Measurements from ENCODE around the gene VPS72. TPM values are rescaled to one million over a fixed set of nuclear protein-coding genes. Genes with fewer than 3 reads are reported as not detected.

Gene VPS72
- total RNA-seq, 1 experiment from 2014 or later: 80.1 TPM

GRCh38 chr1:151175863-151176262 is 14.1 kb downstream of the VPS72 start, which contains the start of gene TMOD4:
Gene TMOD4 (minus strand): TSS chr1:151175981. CDS start chr1:151174875, 1,106 bp downstream.
- no TSS peak for BruUV-seq (replicated peaks)

GRCh38 chr1:151175041-151175741 is 14.8 kb downstream of the VPS72 start:
- Mint-ChIP-seq H3K27me3 (ENCODE audit: insufficient read depth, unreplicated experiment) (no peaks in the 10 kb centered on the region), H3K27ac (ENCODE audit: unreplicated experiment) (no peak overlapping the region), H3K4me1 (ENCODE audit: low read depth, unreplicated experiment) (no peaks in the 10 kb centered on the region), H3K4me3 (ENCODE audit: unreplicated experiment) (no peak overlapping the region), H3K9me3 (ENCODE audit: unreplicated experiment) (no peaks in the 10 kb centered on the region), H3K36me3 (ENCODE audit: insufficient read depth, unreplicated experiment) (peaks cover 34% of the 10 kb centered on the region)
- H3K27me3 ChIP-seq (replicated peaks; ENCODE audit: control insufficient read depth, insufficient read depth, low read length): no peaks in the 10 kb centered on the region
- ChIA-PET POLR2A (no interaction called here), CTCF (interaction anchor here (0.9 kb wide), 1 partner anchor 14 kb away, joined by 3 read pairs; the partner anchor contains the start of gene VPS72)
- H3K36me3 ChIP-seq (ENCODE audit: control insufficient read depth, insufficient read depth, low read length): peaks cover 2% of the 10 kb centered on the region; the same call in 1 of the 2 replicates
- H3K4me3 ChIP-seq (ENCODE audit: low read depth, low read length): no peak overlapping the region
- DNase-seq: no peak
- no peaks in the 10 kb centered on the region for H3K4me1 ChIP-seq
- intact Hi-C loops (cut with micrococcal nuclease; ENCODE audit: unreplicated experiment): no loop called here
- BruUV-seq (replicated peaks): no TSS peak
- no peaks in the 10 kb centered on the region for H3K9me3 ChIP-seq
- TF ChIP-seq CTCF (IDR thresholded peaks at IDR 0.05; ENCODE audit: insufficient read depth in 1 of 2, low read depth in 1 of 2, low read length in 1 of 2, severe bottlenecking in 1 of 2, unreplicated experiment in 1 of 2): no peak

More at GRCh38 chr1:151175863-151176262, 14.1 kb downstream of the VPS72 start, which contains the start of gene TMOD4:
- Mint-ChIP-seq H3K36me3 (ENCODE audit: insufficient read depth, unreplicated experiment) (peaks cover 34% of the 10 kb centered on the region), H3K4me1 (ENCODE audit: low read depth, unreplicated experiment) (no peaks in the 10 kb centered on the region), H3K27me3 (ENCODE audit: insufficient read depth, unreplicated experiment) (no peaks in the 10 kb centered on the region), H3K27ac (ENCODE audit: unreplicated experiment) (no peak within 1 kb of the TSS), H3K9me3 (ENCODE audit: unreplicated experiment) (no peaks in the 10 kb centered on the region), H3K4me3 (ENCODE audit: unreplicated experiment) (no peak within 1 kb of the TSS)
- POLR2A ChIA-PET: no interaction called here
- peaks cover 2% of the 10 kb centered on the region; the same call in 1 of the 2 replicates for H3K36me3 ChIP-seq (ENCODE audit: control insufficient read depth, insufficient read depth, low read length)
- no peaks in the 10 kb centered on the region for H3K4me1 ChIP-seq
- H3K9me3 ChIP-seq: no peaks in the 10 kb centered on the region
- intact Hi-C loops (cut with micrococcal nuclease; ENCODE audit: unreplicated experiment): no loop called here
- TF ChIP-seq CTCF (IDR thresholded peaks at IDR 0.05; ENCODE audit: insufficient read depth in 1 of 2, low read depth in 1 of 2, low read length in 1 of 2, severe bottlenecking in 1 of 2, unreplicated experiment in 1 of 2): peak; percentile 57 to 67
- CTCF ChIA-PET: interaction anchor here (0.9 to 1.0 kb wide), 2 partner anchors 14 to 76 kb away, joined by 3 to 4 read pairs; partner anchors contain the start of gene VPS72
- H3K4me3 ChIP-seq (ENCODE audit: low read depth, low read length): no peak within 1 kb of the TSS
- H3K27me3 ChIP-seq (replicated peaks; ENCODE audit: control insufficient read depth, insufficient read depth, low read length): no peaks in the 10 kb centered on the region
- DNase-seq: peak in 1 of 2 experiments; percentile 13

GRCh38 chr1:151171190-151171589 is 18.8 kb downstream of the VPS72 start:
- Histone ChIP-seq H3K9me3 (no peaks in the 10 kb centered on the region), H3K27me3 (replicated peaks; ENCODE audit: control insufficient read depth, insufficient read depth, low read length) (no peaks in the 10 kb centered on the region), H3K36me3 (ENCODE audit: control insufficient read depth, insufficient read depth, low read length) (peaks cover 1% of the 10 kb centered on the region; the same call in 1 of the 2 replicates), H3K4me3 (ENCODE audit: low read depth, low read length) (no peak overlapping the region), H3K4me1 (no peaks in the 10 kb centered on the region)
- ChIA-PET POLR2A (interaction anchor here (1.4 kb wide), 1 partner anchor 19 kb away, joined by 5 read pairs; the partner anchor contains the start of gene VPS72), CTCF (interaction anchor here (1.3 kb wide), 1 partner anchor 80 kb away, joined by 4 read pairs; no protein-coding TSS in a partner anchor)
- no peak for TF ChIP-seq CTCF (IDR thresholded peaks at IDR 0.05; ENCODE audit: insufficient read depth in 1 of 2, low read depth in 1 of 2, low read length in 1 of 2, severe bottlenecking in 1 of 2, unreplicated experiment in 1 of 2)
- Mint-ChIP-seq H3K36me3 (ENCODE audit: insufficient read depth, unreplicated experiment) (peaks cover 54% of the 10 kb centered on the region), H3K27me3 (ENCODE audit: insufficient read depth, unreplicated experiment) (no peaks in the 10 kb centered on the region), H3K9me3 (ENCODE audit: unreplicated experiment) (no peaks in the 10 kb centered on the region), H3K27ac (ENCODE audit: unreplicated experiment) (no peak overlapping the region), H3K4me3 (ENCODE audit: unreplicated experiment) (no peak overlapping the region), H3K4me1 (ENCODE audit: low read depth, unreplicated experiment) (no peaks in the 10 kb centered on the region)
- DNase-seq: no peak
- no TSS peak for BruUV-seq (replicated peaks)
- intact Hi-C loops (cut with micrococcal nuclease; ENCODE audit: unreplicated experiment): no loop called here
